GM10266 (cell line): ENCODE data around the gene OLA1.

Experiments
- DNase-seq: peaks from one replicate; pipeline ENCODE4 v3.0.0; 2012; ENCODE audit errors: extremely low spot score
- TF ChIP-seq, protein P1 (sequence below): IDR thresholded peaks from 2 replicates; pipeline ENCODE4 v1.5.1; 2012; ENCODE audit warnings: mild to moderate bottlenecking, low read depth; ENCODE audit not compliant: control insufficient read depth, insufficient read depth; ENCODE audit errors: missing control alignments

The OLA1 gene

GRCh38 chr2:174024524-174025270 is 223.6 kb downstream of the OLA1 start:
- TF ChIP-seq, protein P1, sequence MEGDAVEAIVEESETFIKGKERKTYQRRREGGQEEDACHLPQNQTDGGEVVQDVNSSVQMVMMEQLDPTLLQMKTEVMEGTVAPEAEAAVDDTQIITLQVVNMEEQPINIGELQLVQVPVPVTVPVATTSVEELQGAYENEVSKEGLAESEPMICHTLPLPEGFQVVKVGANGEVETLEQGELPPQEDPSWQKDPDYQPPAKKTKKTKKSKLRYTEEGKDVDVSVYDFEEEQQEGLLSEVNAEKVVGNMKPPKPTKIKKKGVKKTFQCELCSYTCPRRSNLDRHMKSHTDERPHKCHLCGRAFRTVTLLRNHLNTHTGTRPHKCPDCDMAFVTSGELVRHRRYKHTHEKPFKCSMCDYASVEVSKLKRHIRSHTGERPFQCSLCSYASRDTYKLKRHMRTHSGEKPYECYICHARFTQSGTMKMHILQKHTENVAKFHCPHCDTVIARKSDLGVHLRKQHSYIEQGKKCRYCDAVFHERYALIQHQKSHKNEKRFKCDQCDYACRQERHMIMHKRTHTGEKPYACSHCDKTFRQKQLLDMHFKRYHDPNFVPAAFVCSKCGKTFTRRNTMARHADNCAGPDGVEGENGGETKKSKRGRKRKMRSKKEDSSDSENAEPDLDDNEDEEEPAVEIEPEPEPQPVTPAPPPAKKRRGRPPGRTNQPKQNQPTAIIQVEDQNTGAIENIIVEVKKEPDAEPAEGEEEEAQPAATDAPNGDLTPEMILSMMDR = no peak
- DNase-seq = no peak

DNA sequence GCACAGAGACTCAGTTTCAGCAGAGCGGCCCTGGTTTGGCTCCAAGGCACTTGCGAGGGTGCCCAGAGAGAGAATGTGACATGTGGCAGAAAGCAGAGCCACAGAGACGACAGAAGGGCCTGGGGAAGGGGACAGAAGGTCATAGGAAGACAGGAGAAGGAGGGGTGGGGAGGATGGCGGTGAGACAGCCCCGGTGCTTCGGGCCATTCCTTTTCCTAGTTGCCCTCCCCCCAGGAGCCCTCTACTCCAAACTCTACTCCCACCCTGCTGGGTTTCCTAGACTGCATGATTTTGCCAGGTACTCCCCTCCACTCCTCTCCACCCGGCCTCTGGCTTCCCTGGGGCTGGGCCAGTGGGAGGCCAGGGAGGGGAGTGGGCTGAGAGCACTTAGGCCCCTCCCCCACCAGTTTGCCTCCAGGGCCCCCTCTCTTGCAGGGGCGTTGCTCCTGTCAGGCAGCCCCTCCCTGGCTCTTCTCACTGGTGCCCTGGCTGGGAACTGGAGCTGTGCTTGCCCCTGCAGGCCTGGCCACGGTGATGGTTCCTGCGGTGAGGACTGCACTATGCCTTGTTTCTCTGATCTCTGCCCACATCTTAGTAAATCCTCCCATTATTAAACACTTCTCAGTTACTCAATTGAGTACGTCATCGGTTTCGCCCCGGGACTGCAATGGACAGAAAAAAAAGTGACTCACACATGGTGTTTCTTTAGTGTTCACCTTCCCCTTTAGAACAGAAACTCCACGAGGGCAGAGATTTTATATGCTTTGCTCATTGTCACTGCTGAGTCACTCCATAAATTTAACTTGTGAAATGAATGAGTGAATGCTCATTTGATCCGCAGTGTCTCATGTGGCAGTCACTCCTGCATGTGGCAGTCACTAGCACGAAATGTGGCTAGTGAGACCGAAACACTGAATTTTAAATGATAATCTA is 224.5 kb downstream of the OLA1 start:
- TF ChIP-seq, protein P1 = no peak
- DNase-seq = no peak
